DMS153 (cell line): ENCODE measurements around the gene DIDO1.

Experiments used
- DNase-seq: peaks from one replicate; lab custom pipeline; 2025; lab: John Stamatoyannopoulos, UW

DIDO1 gene

GRCh38 chr20:62910777-62911497 lies 15.4 kb downstream of the DIDO1 start:
- no peak for DNase-seq

DNA sequence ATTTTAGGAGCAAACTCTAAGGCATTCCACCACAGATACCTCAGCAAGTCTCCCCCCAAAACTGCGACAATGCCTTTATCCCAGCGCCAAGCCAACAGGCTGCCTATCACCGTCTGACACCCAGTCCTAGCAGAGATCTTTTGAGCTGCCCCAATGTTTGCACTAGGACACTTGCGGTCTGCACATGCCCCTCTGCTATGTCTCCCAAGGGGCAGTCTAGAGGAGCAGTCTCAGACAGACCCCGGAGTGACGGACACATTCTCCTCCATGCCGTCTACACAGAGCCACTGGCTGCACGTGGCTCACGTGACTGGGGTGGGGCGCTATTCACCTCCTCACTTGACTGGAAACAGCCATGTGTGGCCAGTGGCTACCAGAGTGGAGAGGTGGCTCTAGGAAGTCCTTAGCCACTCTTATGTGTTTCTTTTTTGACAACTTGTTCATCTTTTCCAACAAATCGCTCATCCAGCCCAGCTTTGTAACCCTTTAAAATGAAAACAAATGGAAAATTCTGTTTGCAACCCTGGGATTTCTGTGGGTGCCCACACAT lies 16.0 kb downstream of the DIDO1 start:
- no peak for DNase-seq

- DNase-seq, result peak; percentile 88
Observed at GRCh38 chr20:62908971-62909791, 17.1 kb downstream of the DIDO1 start.

DNA sequence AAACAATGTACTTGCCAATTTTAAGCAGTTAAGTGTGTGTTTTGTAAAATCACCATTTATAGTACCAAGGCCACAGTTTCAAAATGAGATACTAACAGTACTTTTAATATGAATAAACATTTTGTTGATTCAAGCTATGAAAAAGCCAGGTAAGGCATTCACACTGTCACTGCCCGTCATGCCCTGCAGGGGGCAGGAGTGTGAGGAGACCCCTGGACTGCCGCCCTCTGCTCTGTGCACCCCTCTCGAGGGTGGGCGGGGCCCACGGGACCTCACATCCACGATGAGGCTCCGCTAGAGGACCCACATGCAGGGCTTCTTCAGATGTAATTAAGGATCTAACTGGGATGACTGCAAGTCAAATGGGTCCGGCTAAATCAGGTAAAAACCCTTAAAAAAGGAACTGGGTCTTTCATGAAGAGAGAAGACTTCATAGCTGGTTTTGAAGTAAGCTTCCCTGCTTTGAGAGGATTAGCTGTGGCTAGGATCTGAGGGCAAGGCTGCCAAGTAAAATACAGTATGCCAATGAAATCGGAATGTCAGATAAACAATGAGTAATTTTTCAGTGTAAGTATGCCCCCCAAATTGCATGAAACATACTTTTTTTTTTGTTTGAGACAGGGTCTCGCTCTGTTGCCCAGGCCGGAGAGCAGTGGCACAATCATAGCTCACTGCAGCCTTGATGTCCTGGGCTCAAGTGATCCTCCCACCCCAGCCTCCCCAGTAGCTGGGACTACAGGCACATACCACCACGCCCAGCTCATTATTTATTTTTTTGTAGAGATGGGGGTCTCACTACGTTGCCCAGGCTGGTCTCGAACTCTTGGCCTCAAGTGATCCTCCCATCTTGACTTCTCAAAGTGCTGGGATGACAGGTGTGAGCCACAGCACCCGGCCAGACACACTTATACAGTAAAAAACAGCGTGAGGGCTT lies 18.7 kb downstream of the DIDO1 start:
- no peak for DNase-seq

DNA sequence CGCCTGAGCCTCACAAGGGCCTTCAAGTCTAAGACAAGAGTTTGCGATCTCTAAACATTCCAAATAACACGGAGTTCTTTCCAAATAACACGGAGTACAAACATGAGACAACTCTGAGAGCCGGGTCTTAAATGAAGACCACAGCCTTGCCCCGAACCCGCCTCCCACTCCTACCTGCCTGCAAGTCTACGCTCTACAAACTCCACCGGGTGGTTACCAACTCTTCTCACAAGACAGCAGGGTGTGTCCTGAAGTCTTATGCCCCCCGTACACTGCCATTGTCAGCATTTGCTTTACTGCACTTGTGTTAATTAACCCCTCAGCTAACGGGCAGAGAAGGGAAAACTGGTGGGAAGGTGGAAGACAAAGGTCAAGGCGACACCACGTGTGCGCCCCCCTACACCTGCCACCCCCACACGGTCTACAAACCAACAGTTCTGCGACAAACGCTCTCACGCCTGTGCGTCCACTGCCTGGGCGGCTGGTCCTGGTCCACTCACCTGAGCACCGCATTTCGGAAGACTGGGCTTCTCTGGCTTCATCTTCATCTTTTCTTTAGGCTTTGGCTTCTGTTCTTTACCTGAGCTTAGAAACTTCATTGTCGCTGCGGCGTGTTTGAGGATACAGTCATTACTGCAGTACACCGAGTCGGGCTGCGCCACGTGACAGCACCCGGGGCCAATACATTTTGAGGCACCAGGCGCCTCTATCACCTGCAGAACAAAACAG lies 19.5 kb downstream of the DIDO1 start:
- no peak for DNase-seq

GRCh38 chr20:62906209-62906608 lies 20.1 kb downstream of the DIDO1 start:
- DNase-seq, result no peak

DNA sequence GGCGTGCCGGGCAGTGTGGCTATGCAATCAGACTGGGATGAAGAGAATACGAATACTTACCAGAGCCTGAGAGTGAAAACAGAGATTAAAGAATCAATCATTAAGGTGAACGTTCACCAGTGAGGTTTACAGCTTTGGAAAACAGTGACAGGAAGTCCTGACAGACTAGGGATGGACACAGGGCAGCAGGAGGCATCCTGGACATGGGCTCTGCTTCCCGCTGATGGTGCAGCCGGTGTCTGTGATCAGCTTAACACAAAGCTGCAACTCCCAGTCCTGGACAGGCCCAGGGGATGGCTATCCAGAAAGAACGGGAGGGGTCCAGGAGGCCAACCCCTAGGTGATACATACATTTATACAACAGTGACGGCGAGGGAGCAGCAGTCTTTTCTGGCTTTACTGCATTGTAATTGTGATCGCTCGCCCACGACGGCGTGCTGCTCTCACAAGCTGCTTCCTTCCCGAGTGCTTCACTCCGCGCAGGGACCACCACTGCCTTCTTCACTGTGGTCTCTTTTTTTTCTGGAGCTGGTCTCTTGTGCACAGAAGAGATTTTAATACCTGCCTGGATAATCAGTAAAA lies 20.7 kb downstream of the DIDO1 start:
- DNase-seq, result no peak

- no peak for DNase-seq
Observed at GRCh38 chr20:62902926-62903615, 23.2 kb downstream of the DIDO1 start.

- no peak for DNase-seq
Observed at GRCh38 chr20:62901891-62902290, 24.4 kb downstream of the DIDO1 start.

- peak; percentile 72 for DNase-seq
Observed at GRCh38 chr20:62900692-62901584, 25.4 kb downstream of the DIDO1 start.

DNA sequence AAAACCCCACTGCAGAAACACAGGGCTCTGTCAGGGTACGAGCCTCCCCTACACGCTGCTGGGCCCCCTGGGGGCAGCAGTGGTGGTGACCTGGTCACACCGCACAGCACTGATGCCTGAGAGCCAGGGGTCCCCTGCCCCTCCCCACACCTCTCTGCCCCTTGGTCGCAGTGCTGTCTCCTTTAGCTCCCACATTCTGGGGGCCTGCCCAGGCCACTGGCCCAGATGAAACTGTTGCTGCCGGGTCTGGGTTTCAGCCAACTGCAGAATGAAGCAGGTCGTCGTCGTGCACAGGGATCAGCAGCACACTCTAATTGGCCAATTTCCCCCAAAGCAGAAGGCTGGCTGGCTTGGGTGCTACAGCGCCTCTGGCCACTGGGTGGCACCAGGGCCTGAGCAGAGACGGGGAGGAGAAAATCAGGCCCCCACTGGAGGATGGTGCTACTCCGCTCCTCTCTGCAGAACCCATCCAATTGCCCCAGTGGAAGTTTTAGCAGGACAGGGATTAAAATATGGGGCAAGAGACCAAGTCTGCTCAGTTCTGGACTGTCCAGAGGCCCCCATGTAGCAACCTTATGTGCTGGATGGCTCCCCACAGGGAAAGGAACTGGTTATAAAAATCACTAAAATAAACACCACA lies 26.1 kb downstream of the DIDO1 start:
- DNase-seq, result peak; percentile 51

DNA sequence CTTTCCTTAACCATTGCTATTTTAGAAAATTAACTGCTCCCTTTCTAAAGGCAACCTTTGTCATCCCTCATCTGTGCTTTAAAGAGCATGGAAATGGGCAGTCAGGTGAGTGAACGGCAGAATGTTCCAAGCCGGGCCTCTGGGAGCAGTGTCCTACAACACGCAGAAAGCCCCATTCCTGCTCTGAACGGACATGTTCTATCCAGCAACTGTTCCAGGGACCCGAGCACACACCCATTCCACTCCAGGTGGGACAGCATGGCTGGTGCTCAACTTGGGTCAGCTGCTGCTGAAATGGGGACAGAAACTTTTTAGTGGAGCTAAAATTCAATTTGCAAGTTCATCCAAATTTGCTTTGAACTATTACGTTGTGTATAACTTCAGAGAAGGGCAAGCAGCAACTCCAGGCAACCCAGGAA lies 26.7 kb downstream of the DIDO1 start:
- DNase-seq, result no peak

DNA sequence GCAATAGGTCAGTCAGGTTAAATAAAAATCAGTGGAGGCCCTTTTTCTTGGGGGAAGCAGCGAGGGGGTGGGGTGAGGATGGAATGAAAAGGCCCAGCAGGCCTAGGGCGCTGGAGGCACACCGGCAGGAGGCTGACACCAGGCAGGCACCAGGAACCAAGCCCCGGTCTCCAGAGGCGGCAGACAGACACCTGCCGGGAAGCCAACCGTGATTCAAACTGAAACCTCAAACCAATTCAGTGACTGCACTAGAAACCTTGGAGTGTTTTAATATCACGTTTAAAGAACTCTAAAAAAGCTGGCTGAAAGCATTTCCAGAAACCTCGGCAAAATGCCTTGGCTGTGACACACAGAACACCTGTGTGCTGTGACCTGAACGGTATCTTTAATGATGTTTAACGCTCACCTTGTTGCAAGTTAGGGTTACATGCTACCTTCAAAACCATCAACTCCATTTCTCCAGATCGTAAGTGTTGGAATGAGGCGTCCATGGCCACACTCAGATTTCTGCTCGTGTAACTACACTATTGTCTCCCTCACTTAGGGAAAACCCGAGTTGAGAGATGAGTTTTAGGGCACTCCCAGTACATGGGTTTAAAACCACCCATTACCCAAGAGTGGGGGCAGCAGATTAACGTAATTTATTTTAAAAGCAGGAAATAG lies 27.2 kb downstream of the DIDO1 start:
- no peak for DNase-seq

- no peak for DNase-seq
Observed at GRCh38 chr20:62898093-62898964, 28.0 kb downstream of the DIDO1 start.

DNA sequence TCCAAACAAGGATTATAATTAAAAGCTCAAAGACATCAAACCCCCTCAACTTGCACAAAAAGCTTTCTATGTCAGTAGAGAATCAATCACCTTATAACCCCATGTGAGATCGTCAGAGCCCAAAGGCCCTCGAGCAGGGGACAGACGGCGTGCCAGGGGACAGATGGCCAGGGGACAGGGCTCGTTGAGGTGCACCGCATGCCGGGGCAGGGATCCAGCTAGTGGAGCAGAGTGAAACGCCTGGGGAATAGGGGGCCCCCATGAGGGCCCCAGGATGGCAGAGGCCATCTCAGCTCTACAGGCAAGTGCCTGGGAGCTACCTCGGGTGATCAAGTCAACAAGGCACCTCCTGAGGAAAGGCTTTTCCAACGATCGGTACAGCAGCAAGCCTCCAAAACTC lies 28.6 kb downstream of the DIDO1 start:
- no peak for DNase-seq

GRCh38 chr20:62896526-62896925 lies 29.8 kb downstream of the DIDO1 start:
- DNase-seq, result no peak

DNA sequence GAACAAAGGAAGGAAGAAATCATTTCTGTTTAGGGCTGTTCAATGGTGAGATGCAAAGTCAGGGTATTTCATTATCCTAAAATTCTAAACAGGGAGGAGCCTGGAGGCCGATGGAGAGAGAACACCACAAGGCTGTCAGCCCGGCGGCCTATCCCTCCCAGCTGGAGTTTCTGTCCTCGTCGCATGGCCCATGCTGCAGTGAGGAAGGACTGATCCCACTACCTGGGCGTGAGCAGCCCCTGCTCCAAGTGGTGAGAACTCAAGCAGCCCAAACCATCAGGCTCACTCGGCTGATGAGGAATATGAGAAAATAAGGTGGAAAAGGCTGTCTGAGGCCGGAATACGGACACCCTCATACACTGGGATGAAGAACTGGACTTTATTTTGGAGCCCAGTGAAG lies 30.8 kb downstream of the DIDO1 start:
- no peak for DNase-seq
